Sigmoid colon (tissue), 3 donors: Measurements from ENCODE around the gene SIRPA.

Experiments
- POLR2A ChIP-seq, 2 donors: fragments of 450-650 bp; IDR thresholded peaks; one replicate each; pipeline ENCODE4 v1.6.1; 2016; ENCODE audit warnings: antibody characterized with exemption in 2 of 2, mild to moderate bottlenecking in 2 of 2, moderate library complexity in 2 of 2
- TF ChIP-seq, protein P1 (sequence below), 4 experiments: fragments of 450-650 bp in 3 of 4; fragments of 200-600 bp in 1 of 4; IDR thresholded peaks; one replicate each; pipeline ENCODE4 v1.5.1; 2016 to 2019; ENCODE audit warnings: antibody characterized with exemption in 4 of 4, mild to moderate bottlenecking in 3 of 4, moderate library complexity in 2 of 4

DNA sequence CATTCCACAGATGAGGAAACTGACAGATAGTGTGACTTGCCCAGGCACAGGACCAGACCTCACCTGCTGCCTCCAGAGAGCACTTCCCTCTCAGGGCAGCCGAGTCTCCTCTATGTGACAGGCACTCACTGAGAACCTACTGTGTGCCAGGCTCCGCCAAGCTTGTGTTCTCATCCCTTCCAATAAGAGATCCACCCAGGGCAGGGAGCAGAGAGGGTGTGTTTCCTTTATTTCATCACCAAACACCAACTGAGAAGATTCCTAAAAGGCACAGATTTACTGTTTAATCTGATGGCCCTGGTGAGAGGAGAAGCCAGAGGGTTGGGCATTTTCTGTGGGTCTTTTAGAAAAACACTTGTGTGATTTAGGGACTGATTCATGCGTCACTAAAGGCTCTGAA is 20.5 kb downstream of the SIRPA start:
- no peak for TF ChIP-seq POLR2A (IDR thresholded peaks at IDR 0.05)
- TF ChIP-seq, protein P1, sequence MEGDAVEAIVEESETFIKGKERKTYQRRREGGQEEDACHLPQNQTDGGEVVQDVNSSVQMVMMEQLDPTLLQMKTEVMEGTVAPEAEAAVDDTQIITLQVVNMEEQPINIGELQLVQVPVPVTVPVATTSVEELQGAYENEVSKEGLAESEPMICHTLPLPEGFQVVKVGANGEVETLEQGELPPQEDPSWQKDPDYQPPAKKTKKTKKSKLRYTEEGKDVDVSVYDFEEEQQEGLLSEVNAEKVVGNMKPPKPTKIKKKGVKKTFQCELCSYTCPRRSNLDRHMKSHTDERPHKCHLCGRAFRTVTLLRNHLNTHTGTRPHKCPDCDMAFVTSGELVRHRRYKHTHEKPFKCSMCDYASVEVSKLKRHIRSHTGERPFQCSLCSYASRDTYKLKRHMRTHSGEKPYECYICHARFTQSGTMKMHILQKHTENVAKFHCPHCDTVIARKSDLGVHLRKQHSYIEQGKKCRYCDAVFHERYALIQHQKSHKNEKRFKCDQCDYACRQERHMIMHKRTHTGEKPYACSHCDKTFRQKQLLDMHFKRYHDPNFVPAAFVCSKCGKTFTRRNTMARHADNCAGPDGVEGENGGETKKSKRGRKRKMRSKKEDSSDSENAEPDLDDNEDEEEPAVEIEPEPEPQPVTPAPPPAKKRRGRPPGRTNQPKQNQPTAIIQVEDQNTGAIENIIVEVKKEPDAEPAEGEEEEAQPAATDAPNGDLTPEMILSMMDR (IDR thresholded peaks at IDR 0.05) = no peak
